ENCODE results near the gene DOCK4.

The DOCK4 gene

DNA sequence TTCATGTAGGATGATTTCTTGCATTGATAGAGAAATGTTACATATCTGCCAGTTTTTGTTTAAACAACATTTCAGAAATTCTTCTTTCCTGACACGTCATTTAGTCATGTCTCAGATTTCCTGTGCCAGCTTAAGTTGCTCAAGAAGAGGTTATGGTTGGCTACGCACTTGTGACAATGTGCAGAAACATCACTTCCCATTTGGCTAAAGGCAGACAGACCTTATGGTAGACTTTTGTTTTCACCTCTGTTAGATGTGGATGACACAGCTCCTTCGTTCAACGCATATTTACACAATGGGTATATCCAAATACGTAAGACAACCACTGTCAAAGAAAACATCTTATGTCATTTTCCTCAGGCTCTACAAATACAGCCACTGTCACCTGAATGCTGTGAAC is 125.8 kb downstream of the DOCK4 start:
- no peaks in the 10 kb centered on the region for H3K9me3 ChIP-seq (ENCODE audit: insufficient read depth, low read depth, low read length)
- no peaks in the 10 kb centered on the region for H3K79me2 ChIP-seq (ENCODE audit: control insufficient read depth, insufficient read depth, low read length, poor library complexity)
- no peaks in the 10 kb centered on the region for H3K36me3 ChIP-seq (ENCODE audit: control insufficient read depth in 1 of 2, insufficient read depth in 2 of 2, low read length in 2 of 2)
- no peak overlapping the region for H3K4ac ChIP-seq (ENCODE audit: low read depth, low read length)
- no peak overlapping the region for H3K18ac ChIP-seq (ENCODE audit: low read length)
- no peak overlapping the region for H3K14ac ChIP-seq (ENCODE audit: low read length)
- H4K91ac ChIP-seq (ENCODE audit: low read depth, low read length), result no peak overlapping the region
- H3K9ac ChIP-seq (ENCODE audit: low read length), result no peak overlapping the region
- no peak overlapping the region for H3K27ac ChIP-seq (ENCODE audit: low read depth, low read length)
- no peak overlapping the region for H4K8ac ChIP-seq (ENCODE audit: low read depth, low read length)
- no peak overlapping the region for H2BK120ac ChIP-seq (ENCODE audit: insufficient read depth, low read length, poor library complexity)
- H2AK5ac ChIP-seq (ENCODE audit: low read length), result no peak overlapping the region
- no peaks in the 10 kb centered on the region for H3K27me3 ChIP-seq (ENCODE audit: insufficient read depth, low read length)
- no CpG with 5 or more reads among the region's 5 CpGs for WGBS (ENCODE audit: extremely low coverage, insufficient coverage, insufficient read length)
- no peak overlapping the region for H3K4me2 ChIP-seq (ENCODE audit: low read length)
- H3K4me1 ChIP-seq (ENCODE audit: control insufficient read depth in 1 of 2, insufficient read depth in 2 of 2, low read length in 2 of 2), result peaks cover 5% of the 10 kb centered on the region in 2 experiments
- H4K12ac ChIP-seq (ENCODE audit: low read depth, low read length), result no peak overlapping the region
- no peak overlapping the region for H2BK12ac ChIP-seq (ENCODE audit: low read length)
- H3K4me3 ChIP-seq (ENCODE audit: low read depth, low read length), result no peak overlapping the region
- no peak overlapping the region for H3K23ac ChIP-seq (ENCODE audit: low read length)
- no peak overlapping the region for H2AFZ ChIP-seq (ENCODE audit: insufficient read depth, low read length, poor library complexity)
- peaks cover 5% of the 10 kb centered on the region for H3K79me1 ChIP-seq (ENCODE audit: low read length)
- peak overlapping the region; percentile 31 for H2BK5ac ChIP-seq (ENCODE audit: low read depth, low read length, poor library complexity)
- DNase-seq, result peak; percentile 42 to 81

GRCh38 chr7:112079673-112080072 is 126.5 kb downstream of the DOCK4 start:
- Histone ChIP-seq H2BK120ac (ENCODE audit: insufficient read depth, low read length, poor library complexity) (no peak overlapping the region), H4K91ac (ENCODE audit: low read depth, low read length) (no peak overlapping the region), H3K14ac (ENCODE audit: low read length) (no peak overlapping the region), H3K9ac (ENCODE audit: low read length) (no peak overlapping the region), H2AFZ (ENCODE audit: insufficient read depth, low read length, poor library complexity) (no peak overlapping the region), H3K4me2 (ENCODE audit: low read length) (no peak overlapping the region), H3K9me3 (ENCODE audit: insufficient read depth, low read depth, low read length) (no peaks in the 10 kb centered on the region), H3K79me1 (ENCODE audit: low read length) (peaks cover 5% of the 10 kb centered on the region), H2BK12ac (ENCODE audit: low read length) (no peak overlapping the region), H3K4me1 (ENCODE audit: control insufficient read depth in 1 of 2, insufficient read depth in 2 of 2, low read length in 2 of 2) (peaks cover 5% of the 10 kb centered on the region in 2 experiments), H3K27me3 (ENCODE audit: insufficient read depth, low read length) (no peaks in the 10 kb centered on the region), H3K27ac (ENCODE audit: low read depth, low read length) (no peak overlapping the region), H4K8ac (ENCODE audit: low read depth, low read length) (no peak overlapping the region), H3K36me3 (ENCODE audit: control insufficient read depth in 1 of 2, insufficient read depth in 2 of 2, low read length in 2 of 2) (no peaks in the 10 kb centered on the region), H3K79me2 (ENCODE audit: control insufficient read depth, insufficient read depth, low read length, poor library complexity) (no peaks in the 10 kb centered on the region), H3K4ac (ENCODE audit: low read depth, low read length) (no peak overlapping the region), H3K23ac (ENCODE audit: low read length) (no peak overlapping the region), H3K4me3 (ENCODE audit: low read depth, low read length) (no peak overlapping the region), H4K12ac (ENCODE audit: low read depth, low read length) (no peak overlapping the region), H3K18ac (ENCODE audit: low read length) (no peak overlapping the region), H2AK5ac (ENCODE audit: low read length) (no peak overlapping the region), H2BK5ac (ENCODE audit: low read depth, low read length, poor library complexity) (no peak overlapping the region)
- no peak for DNase-seq

DNA sequence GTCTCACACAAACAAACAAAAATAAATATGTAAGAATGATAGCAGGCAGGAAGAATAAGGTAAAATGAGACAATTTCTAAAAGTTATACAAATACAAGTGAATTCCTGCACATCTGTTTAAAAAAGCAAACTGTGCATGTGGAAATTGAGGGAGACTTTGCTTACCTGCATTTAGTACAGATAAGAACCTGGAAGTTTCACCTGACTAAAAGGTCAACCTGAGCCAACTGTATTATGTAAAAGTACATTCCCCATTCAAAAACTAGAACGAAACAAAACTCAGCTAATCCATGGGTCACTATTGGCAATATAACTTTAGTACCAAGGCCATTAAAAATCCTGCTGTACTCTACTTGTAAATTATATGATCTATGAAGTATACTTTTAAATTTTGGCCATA is 127.1 kb downstream of the DOCK4 start:
- no peak for DNase-seq
- no peak overlapping the region for H2BK5ac ChIP-seq (ENCODE audit: low read depth, low read length, poor library complexity)
- no peak overlapping the region for H3K4me2 ChIP-seq (ENCODE audit: low read length)
- peaks cover 5% of the 10 kb centered on the region for H3K79me1 ChIP-seq (ENCODE audit: low read length)
- no peak overlapping the region for H2BK120ac ChIP-seq (ENCODE audit: insufficient read depth, low read length, poor library complexity)
- no peak overlapping the region for H3K23ac ChIP-seq (ENCODE audit: low read length)
- H3K27me3 ChIP-seq (ENCODE audit: insufficient read depth, low read length), result no peaks in the 10 kb centered on the region
- H3K9me3 ChIP-seq (ENCODE audit: insufficient read depth, low read depth, low read length), result peaks cover 3% of the 10 kb centered on the region
- no CpG with 5 or more reads among the region's 1 CpG for WGBS (ENCODE audit: extremely low coverage, insufficient coverage, insufficient read length)
- no peak overlapping the region for H2AK5ac ChIP-seq (ENCODE audit: low read length)
- H3K4me1 ChIP-seq (ENCODE audit: control insufficient read depth in 1 of 2, insufficient read depth in 2 of 2, low read length in 2 of 2), result peaks cover 5% of the 10 kb centered on the region in 2 experiments
- H3K27ac ChIP-seq (ENCODE audit: low read depth, low read length), result no peak overlapping the region
- no peak overlapping the region for H4K12ac ChIP-seq (ENCODE audit: low read depth, low read length)
- H3K9ac ChIP-seq (ENCODE audit: low read length), result no peak overlapping the region
- no peaks in the 10 kb centered on the region for H3K36me3 ChIP-seq (ENCODE audit: control insufficient read depth in 1 of 2, insufficient read depth in 2 of 2, low read length in 2 of 2)
- H2AFZ ChIP-seq (ENCODE audit: insufficient read depth, low read length, poor library complexity), result no peak overlapping the region
- H4K8ac ChIP-seq (ENCODE audit: low read depth, low read length), result no peak overlapping the region
- H3K4ac ChIP-seq (ENCODE audit: low read depth, low read length), result no peak overlapping the region
- no peak overlapping the region for H2BK12ac ChIP-seq (ENCODE audit: low read length)
- H4K91ac ChIP-seq (ENCODE audit: low read depth, low read length), result no peak overlapping the region
- H3K14ac ChIP-seq (ENCODE audit: low read length), result no peak overlapping the region
- H3K18ac ChIP-seq (ENCODE audit: low read length), result no peak overlapping the region
- H3K79me2 ChIP-seq (ENCODE audit: control insufficient read depth, insufficient read depth, low read length, poor library complexity), result no peaks in the 10 kb centered on the region
- H3K4me3 ChIP-seq (ENCODE audit: low read depth, low read length), result no peak overlapping the region

DNA sequence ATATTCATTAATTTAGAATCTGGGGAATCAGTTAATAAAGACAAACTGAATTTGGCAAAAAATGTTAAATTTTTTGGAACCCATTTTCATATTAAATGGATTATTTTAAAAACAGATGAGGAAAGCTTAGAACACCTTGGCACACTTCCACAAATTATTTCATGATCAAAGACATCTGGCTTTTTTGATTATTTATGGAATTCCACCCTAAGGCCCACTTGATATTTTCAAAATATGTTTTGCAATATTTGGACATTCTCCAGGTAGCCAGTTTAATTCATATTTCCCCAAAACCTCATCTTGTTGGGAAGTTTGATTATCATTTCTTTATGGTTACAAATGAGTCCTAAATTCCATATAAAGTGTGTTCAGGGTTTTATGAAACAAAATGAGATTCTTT is 129.9 kb downstream of the DOCK4 start:
- Histone ChIP-seq H3K4me2 (ENCODE audit: low read length) (no peak overlapping the region), H3K9me3 (ENCODE audit: insufficient read depth, low read depth, low read length) (peaks cover 3% of the 10 kb centered on the region), H2AK5ac (ENCODE audit: low read length) (no peak overlapping the region), H3K27me3 (ENCODE audit: insufficient read depth, low read length) (no peaks in the 10 kb centered on the region), H3K79me2 (ENCODE audit: control insufficient read depth, insufficient read depth, low read length, poor library complexity) (no peaks in the 10 kb centered on the region), H2BK5ac (ENCODE audit: low read depth, low read length, poor library complexity) (no peak overlapping the region), H2BK120ac (ENCODE audit: insufficient read depth, low read length, poor library complexity) (no peak overlapping the region), H4K91ac (ENCODE audit: low read depth, low read length) (no peak overlapping the region), H3K9ac (ENCODE audit: low read length) (no peak overlapping the region), H3K4me3 (ENCODE audit: low read depth, low read length) (no peak overlapping the region), H3K18ac (ENCODE audit: low read length) (no peak overlapping the region), H2AFZ (ENCODE audit: insufficient read depth, low read length, poor library complexity) (no peak overlapping the region), H3K27ac (ENCODE audit: low read depth, low read length) (no peak overlapping the region), H3K79me1 (ENCODE audit: low read length) (peaks cover 9% of the 10 kb centered on the region), H3K23ac (ENCODE audit: low read length) (no peak overlapping the region), H3K14ac (ENCODE audit: low read length) (no peak overlapping the region), H4K8ac (ENCODE audit: low read depth, low read length) (no peak overlapping the region), H3K4me1 (ENCODE audit: control insufficient read depth in 1 of 2, insufficient read depth in 2 of 2, low read length in 2 of 2) (peaks cover 10 to 12% of the 10 kb centered on the region in 2 experiments), H3K36me3 (ENCODE audit: control insufficient read depth in 1 of 2, insufficient read depth in 2 of 2, low read length in 2 of 2) (no peaks in the 10 kb centered on the region), H3K4ac (ENCODE audit: low read depth, low read length) (no peak overlapping the region), H4K12ac (ENCODE audit: low read depth, low read length) (no peak overlapping the region), H2BK12ac (ENCODE audit: low read length) (no peak overlapping the region)
- DNase-seq, result no peak

GRCh38 chr7:112074464-112074863 is 131.7 kb downstream of the DOCK4 start:
- Histone ChIP-seq H3K14ac (ENCODE audit: low read length) (no peak overlapping the region), H4K12ac (ENCODE audit: low read depth, low read length) (no peak overlapping the region)

More at GRCh38 chr7:112074464-112074863, 131.7 kb downstream of the DOCK4 start:
- Histone ChIP-seq H3K27ac (ENCODE audit: low read depth, low read length) (no peak overlapping the region), H3K9me3 (ENCODE audit: insufficient read depth, low read depth, low read length) (peaks cover 3% of the 10 kb centered on the region), H3K4ac (ENCODE audit: low read depth, low read length) (no peak overlapping the region), H3K4me3 (ENCODE audit: low read depth, low read length) (no peak overlapping the region), H3K4me2 (ENCODE audit: low read length) (no peak overlapping the region), H2BK12ac (ENCODE audit: low read length) (no peak overlapping the region), H4K8ac (ENCODE audit: low read depth, low read length) (no peak overlapping the region), H3K27me3 (ENCODE audit: insufficient read depth, low read length) (no peaks in the 10 kb centered on the region), H3K4me1 (ENCODE audit: control insufficient read depth in 1 of 2, insufficient read depth in 2 of 2, low read length in 2 of 2) (peaks cover 7 to 8% of the 10 kb centered on the region in 2 experiments), H2AFZ (ENCODE audit: insufficient read depth, low read length, poor library complexity) (no peak overlapping the region), H2BK5ac (ENCODE audit: low read depth, low read length, poor library complexity) (no peak overlapping the region), H2AK5ac (ENCODE audit: low read length) (no peak overlapping the region), H3K9ac (ENCODE audit: low read length) (no peak overlapping the region), H3K36me3 (ENCODE audit: control insufficient read depth in 1 of 2, insufficient read depth in 2 of 2, low read length in 2 of 2) (no peaks in the 10 kb centered on the region), H3K23ac (ENCODE audit: low read length) (peak overlapping the region; percentile 61), H3K79me1 (ENCODE audit: low read length) (peaks cover 7% of the 10 kb centered on the region), H2BK120ac (ENCODE audit: insufficient read depth, low read length, poor library complexity) (no peak overlapping the region), H4K91ac (ENCODE audit: low read depth, low read length) (no peak overlapping the region), H3K18ac (ENCODE audit: low read length) (no peak overlapping the region), H3K79me2 (ENCODE audit: control insufficient read depth, insufficient read depth, low read length, poor library complexity) (no peaks in the 10 kb centered on the region)
- DNase-seq, result no peak

Measured in trophoblast cell (in vitro differentiated cells and primary cell).